Measurements from ENCODE around the gene NABP2. TPM values are rescaled to one million over a fixed set of nuclear protein-coding genes. Genes with fewer than 3 reads are reported as not detected.

The NABP2 gene
- total and polyA plus RNA-seq, 10 of the 15 experiments (the other 5 are each of a cell fraction or from before 2014, with no cell fraction given), result 20.7 to 97.9 (median 60.9) TPM

DNA sequence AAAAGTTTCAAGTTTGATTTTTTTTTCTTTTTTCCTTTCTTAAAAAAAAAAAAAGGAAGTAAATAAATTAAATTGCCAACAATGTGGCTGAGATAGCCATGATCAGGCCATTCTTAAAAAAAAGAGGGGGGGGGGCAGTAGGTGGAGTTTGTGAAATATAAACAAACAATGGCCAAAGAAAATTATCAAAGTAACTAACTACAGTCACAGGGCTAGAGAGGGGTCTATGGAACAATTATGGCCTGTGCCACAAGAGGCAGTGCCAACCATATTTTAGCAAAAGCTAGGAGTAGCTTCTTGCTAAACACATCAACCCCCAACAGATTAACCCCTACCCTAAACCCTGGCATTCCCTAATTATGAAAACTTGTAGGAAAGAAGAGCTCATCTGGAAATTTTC, 18.7 kb upstream of the NABP2 start:
- BruUV-seq (replicated peaks), result no TSS peak
- H3K4me1 ChIP-seq (ENCODE audit: control insufficient read depth, insufficient read depth, low read length), result no peaks in the 10 kb centered on the region
- H2AFZ ChIP-seq (ENCODE audit: control insufficient read depth, low read depth, low read length), result no peak overlapping the region
- RAD21 ChIA-PET (ENCODE audit: unreplicated experiment), result interaction anchor here (0.5 to 3.4 kb wide), 7 partner anchors 16 to 259 kb away, joined by 3 to 41 read pairs (median 4); partner anchors contain the start of genes ANKRD52 and RNF41
- intact Hi-C loops (cut with micrococcal nuclease; ENCODE audit: unreplicated experiment), result no loop called here
- H3K4me2 ChIP-seq (ENCODE audit: control insufficient read depth, insufficient read depth), result no peak overlapping the region
- FAIRE-seq, result no peak
- H3K27ac ChIP-seq (ENCODE audit: control insufficient read depth, insufficient read depth), result no peak overlapping the region
- POLR2A ChIA-PET, result interaction anchor here (4.6 kb wide), 1 partner anchor 16 kb away, joined by 24 read pairs; the partner anchor contains the start of gene RNF41
- CTCF ChIA-PET, result interaction anchor here (1.0 to 7.0 kb wide), 15 partner anchors 10 to 259 kb away, joined by 3 to 107 read pairs (median 4); partner anchors contain the start of genes RNF41 and ZC3H10
- SMC1A ChIA-PET (ENCODE audit: uncharacterized antibody, unreplicated experiment), result interaction anchor here (1.5 to 2.5 kb wide), 3 partner anchors 11 to 256 kb away, joined by 3 to 9 read pairs (median 8); partner anchors contain the start of gene TIMELESS
- H3K9me3 ChIP-seq (replicated peaks; ENCODE audit: control insufficient read depth, insufficient read depth, low read length), result no peaks in the 10 kb centered on the region
- no peaks in the 10 kb centered on the region for H3K79me2 ChIP-seq (ENCODE audit: control insufficient read depth, insufficient read depth, low read length)
- H3K36me3 ChIP-seq (ENCODE audit: control insufficient read depth in 2 of 2, insufficient read depth in 2 of 2, low read length in 1 of 2), result peaks cover 9 to 15% of the 10 kb centered on the region in 2 experiments
- H3K4me3 ChIP-seq, result no peak overlapping the region
- no peaks in the 10 kb centered on the region for H3K27me3 ChIP-seq (replicated peaks in 1 of 2; ENCODE audit: control insufficient read depth in 2 of 2, insufficient read depth in 2 of 2, low read length in 1 of 2)
- DNase-seq (ENCODE audit: low read depth, low spot score), result no peak
- in situ Hi-C loops (cut with MboI), result no loop called here
- H4K20me1 ChIP-seq (ENCODE audit: control insufficient read depth, insufficient read depth), result no peaks in the 10 kb centered on the region; the same call in 1 of the 2 replicates
- peak; percentile 68 for ATAC-seq
- TF ChIP-seq, protein P1, sequence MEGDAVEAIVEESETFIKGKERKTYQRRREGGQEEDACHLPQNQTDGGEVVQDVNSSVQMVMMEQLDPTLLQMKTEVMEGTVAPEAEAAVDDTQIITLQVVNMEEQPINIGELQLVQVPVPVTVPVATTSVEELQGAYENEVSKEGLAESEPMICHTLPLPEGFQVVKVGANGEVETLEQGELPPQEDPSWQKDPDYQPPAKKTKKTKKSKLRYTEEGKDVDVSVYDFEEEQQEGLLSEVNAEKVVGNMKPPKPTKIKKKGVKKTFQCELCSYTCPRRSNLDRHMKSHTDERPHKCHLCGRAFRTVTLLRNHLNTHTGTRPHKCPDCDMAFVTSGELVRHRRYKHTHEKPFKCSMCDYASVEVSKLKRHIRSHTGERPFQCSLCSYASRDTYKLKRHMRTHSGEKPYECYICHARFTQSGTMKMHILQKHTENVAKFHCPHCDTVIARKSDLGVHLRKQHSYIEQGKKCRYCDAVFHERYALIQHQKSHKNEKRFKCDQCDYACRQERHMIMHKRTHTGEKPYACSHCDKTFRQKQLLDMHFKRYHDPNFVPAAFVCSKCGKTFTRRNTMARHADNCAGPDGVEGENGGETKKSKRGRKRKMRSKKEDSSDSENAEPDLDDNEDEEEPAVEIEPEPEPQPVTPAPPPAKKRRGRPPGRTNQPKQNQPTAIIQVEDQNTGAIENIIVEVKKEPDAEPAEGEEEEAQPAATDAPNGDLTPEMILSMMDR (IDR thresholded peaks at IDR 0.05 in 2 of 3, conservative IDR thresholded peaks at IDR 0.05 in 1 of 3; ENCODE audit: control insufficient read depth in 2 of 3, extremely low read depth in 1 of 3, insufficient read depth in 1 of 3, low read depth in 3 of 3, low read length in 3 of 3), result 0 out of 6 replicates have a peak, but pooled peaks of 1 of the 3 experiments have one; percentile 5
- no peak for TF ChIP-seq IKZF2 (IDR thresholded peaks at IDR 0.05)
- no peak for TF ChIP-seq SIN3A (IDR thresholded peaks at IDR 0.05; ENCODE audit: low read depth, low read length)
- no peak overlapping the region for H3K9ac ChIP-seq (ENCODE audit: control insufficient read depth, insufficient read depth, low read length)

Data from GM12878 (cell line).